HT-29 (cell line): ENCODE measurements around the gene SYT11. TPM values are rescaled to one million over a fixed set of nuclear protein-coding genes. Genes with fewer than 3 reads are reported as not detected.

Experiments used
- small RNA-seq: library from RNA; depleted of rRNA; stranded (forward); fragments of <200 nt; gene quantifications from one replicate; pipeline ENCODE3, GENCODE V24; 2014
- total RNA-seq: library from RNA; depleted of rRNA; stranded (reverse); fragments of >200 nt; shearing (Covaris generic); gene quantifications from 2 replicates; pipeline ENCODE4 v1.2.3, GENCODE V29; 2014; rRNA removed

Gene SYT11
- total RNA-seq, 1 experiment from 2014 or later = not detected

Small RNA genes lying within 50 kb of the gene (small RNA-seq; reads per million reads assigned to genes)
- not detected for gene RF00015
- gene SCARNA4 = not detected
- 6.0 reads per million, percentile 84 among the genes with 10 or more reads in this experiment for gene SNORA80E

Other genes starting within 250 kb of the SYT11 start
- 31.3 and 43.8 TPM in 2 replicates for gene MSTO1, start 249.3 kb upstream of the SYT11 start, total RNA-seq
- gene YY1AP1, start 170.8 kb upstream of the SYT11 start, total RNA-seq = 24.6 and 24.8 TPM in 2 replicates
- gene DAP3, start 170.5 kb upstream of the SYT11 start, total RNA-seq = 58.5 and 77.3 TPM in 2 replicates
- gene GON4L, start 2.4 kb upstream of the SYT11 start, total RNA-seq = 17.6 and 18.0 TPM in 2 replicates
- 6.5 and 14.8 TPM in 2 replicates for gene RIT1, start 51.8 kb downstream of the SYT11 start, total RNA-seq
- gene KHDC4, start 74.8 kb downstream of the SYT11 start, total RNA-seq = 44.4 and 53.6 TPM in 2 replicates
- 0.47 and 3.1 TPM in 2 replicates for gene RXFP4, start 82.1 kb downstream of the SYT11 start, total RNA-seq
- gene ARHGEF2, start 119.0 kb downstream of the SYT11 start, total RNA-seq = 150 and 179 TPM in 2 replicates
- 227 and 261 TPM in 2 replicates for gene SSR2, start 161.4 kb downstream of the SYT11 start, total RNA-seq
- 35.7 and 41.0 TPM in 2 replicates for gene UBQLN4, start 194.2 kb downstream of the SYT11 start, total RNA-seq
- 108 and 130 TPM in 2 replicates for gene LAMTOR2, start 195.2 kb downstream of the SYT11 start, total RNA-seq
- gene RAB25, start 201.6 kb downstream of the SYT11 start, total RNA-seq = 163 and 185 TPM in 2 replicates
- gene MEX3A, start 222.9 kb downstream of the SYT11 start, total RNA-seq = 9.3 and 13.3 TPM in 2 replicates